Fibroblast of mammary gland (primary cell): ENCODE data around the gene INSRR.

ENCODE experiments used
- DNase-seq: peaks from one replicate; pipeline ENCODE4 v3.0.0-alpha.2; 2010; ENCODE audit warnings: low read depth
- H3K4me3 ChIP-seq: 2 replicates; pipeline ENCODE4 v1.5.1; 2011; ENCODE audit warnings: low read depth, mild to moderate bottlenecking, low read length, moderate library complexity; ENCODE audit not compliant: control insufficient read depth
- CTCF ChIP-seq: conservative IDR thresholded peaks from 2 replicates; pipeline ENCODE4 v1.5.1; 2011; ENCODE audit warnings: low read depth, low read length, inconsistent platforms; ENCODE audit not compliant: control insufficient read depth, insufficient read depth

INSRR gene

GRCh38 chr1:156876281-156876680 is 17.4 kb upstream of the INSRR start:
- no peak for DNase-seq
- TF ChIP-seq CTCF: no peak
- H3K4me3 ChIP-seq: no peak overlapping the region

GRCh38 chr1:156875341-156875615 is 16.4 kb upstream of the INSRR start:
- TF ChIP-seq CTCF: no peak
- DNase-seq: no peak
- no peak overlapping the region for H3K4me3 ChIP-seq

- DNase-seq: no peak
- no peak for TF ChIP-seq CTCF
These were observed 15.8 kb upstream of the INSRR start for GRCh38 chr1:156874572-156875340.

GRCh38 chr1:156874142-156874541 is 15.2 kb upstream of the INSRR start:
- no peak overlapping the region for H3K4me3 ChIP-seq
- TF ChIP-seq CTCF: no peak
- DNase-seq: no peak

More at GRCh38 chr1:156874572-156875340, 15.8 kb upstream of the INSRR start:
- no peak overlapping the region for H3K4me3 ChIP-seq

- no peak for TF ChIP-seq CTCF
- no peak for DNase-seq
- no peak overlapping the region for H3K4me3 ChIP-seq
These were observed 14.7 kb upstream of the INSRR start for GRCh38 chr1:156873659-156874058.

- no peak overlapping the region for H3K4me3 ChIP-seq
- TF ChIP-seq CTCF: no peak
- no peak for DNase-seq
These were observed 10.5 kb upstream of the INSRR start for GRCh38 chr1:156869455-156869854.

GRCh38 chr1:156868341-156868740 is 9.4 kb upstream of the INSRR start:
- no peak overlapping the region for H3K4me3 ChIP-seq
- no peak for DNase-seq
- TF ChIP-seq CTCF: no peak
